ENCODE measurements around the gene CD93. TPM values are rescaled to one million over a fixed set of nuclear protein-coding genes. Genes with fewer than 3 reads are reported as not detected.

CD93 gene
- total and polyA plus RNA-seq, 2 of the 8 experiments (the other 6 are each of a cell fraction or from before 2014, with no cell fraction given) = under 0.01 to 0.07 TPM

- no peak overlapping the region for H3K56ac ChIP-seq (replicated peaks; ENCODE audit: insufficient read length, low read depth, low read length)
- peaks cover 0 to 5% of the 10 kb centered on the region in 2 experiments; a peak in 1 of 4 replicates for H3K9me3 ChIP-seq (ENCODE audit: insufficient read depth in 2 of 2, low read depth in 1 of 2, low read length in 1 of 2)
- H3K36me3 ChIP-seq (ENCODE audit: control insufficient read depth in 2 of 4, insufficient read depth in 4 of 4, low read length in 3 of 4) = no peaks in the 10 kb centered on the region
- H3K4me1 ChIP-seq (replicated peaks in 1 of 4; ENCODE audit: control insufficient read depth in 3 of 4, insufficient read depth in 4 of 4, low read length in 3 of 4) = peaks cover 0 to 9% (median 4%) of the 10 kb centered on the region in 4 experiments; a peak in 5 of 7 replicates
- FAIRE-seq (no peak), DNase-seq (ENCODE audit: low read depth in 1 of 2, low spot score in 2 of 2) (no peak)
- POLR2A ChIA-PET (ENCODE audit: partially characterized antibody) = interaction anchor here (1.5 to 2.4 kb wide), 2 partner anchors 10 to 12 kb away, joined by 3 to 13 read pairs; no protein-coding TSS in a partner anchor
- WGBS, 2 experiments (ENCODE audit: extremely low coverage in 1 of 2, insufficient coverage in 1 of 2, insufficient read length in 1 of 2, insufficient replicate concordance in 2 of 2, low coverage in 1 of 2, low lambda C conversion rate in 2 of 2, missing lambda C conversion rate in 1 of 2) = 89% methylated on average over 4 of the region's 4 CpGs; no CpG with 5 or more reads in 1 of the 2 experiments
- H3K14ac ChIP-seq (ENCODE audit: insufficient read length) = no peak overlapping the region
- no peak overlapping the region for H3K18ac ChIP-seq (ENCODE audit: extremely low read depth, low read length)
- H2AK5ac ChIP-seq (ENCODE audit: low read depth, low read length) = no peak overlapping the region
- H2BK20ac ChIP-seq (ENCODE audit: low read length) = no peak overlapping the region
- no peak overlapping the region for H2AFZ ChIP-seq (ENCODE audit: low read length)
- H4K5ac ChIP-seq (ENCODE audit: insufficient read length, low read depth, low read length) = no peak overlapping the region
- H3K79me1 ChIP-seq (ENCODE audit: low read depth, low read length) = no peaks in the 10 kb centered on the region
- H3K27me3 ChIP-seq (replicated peaks in 1 of 4; ENCODE audit: control insufficient read depth in 3 of 4, extremely low read depth in 1 of 4, insufficient read depth in 3 of 4, low read length in 3 of 4) = no peaks in the 10 kb centered on the region
- peak overlapping the region; percentile 54; the same call in 1 of the 2 replicates for H2BK5ac ChIP-seq (ENCODE audit: low read depth, low read length)
- peak overlapping the region; percentile 17 for H4K91ac ChIP-seq (replicated peaks; ENCODE audit: insufficient read length, low read length)
- no peak overlapping the region for H3K9ac ChIP-seq (replicated peaks in 1 of 4; ENCODE audit: extremely low read depth in 1 of 4, low read depth in 3 of 4, low read length in 3 of 4)
- H3K4ac ChIP-seq (replicated peaks; ENCODE audit: insufficient read length, low read depth, low read length) = no peak overlapping the region
- no peak overlapping the region for H3K4me2 ChIP-seq (ENCODE audit: insufficient read depth in 1 of 2, low read depth in 2 of 2, low read length in 2 of 2)
- H3K79me2 ChIP-seq (ENCODE audit: control insufficient read depth in 1 of 2, insufficient read depth in 2 of 2, low read length in 2 of 2) = no peaks in the 10 kb centered on the region
- H4K8ac ChIP-seq (ENCODE audit: extremely low read depth, insufficient read depth, low read length) = no peak overlapping the region
- no peak overlapping the region for H3K23ac ChIP-seq (ENCODE audit: insufficient read length)
- H3K27ac ChIP-seq (ENCODE audit: low read depth, low read length) = no peak overlapping the region
- no peak overlapping the region for H2BK120ac ChIP-seq (replicated peaks; ENCODE audit: low read depth, low read length)
- no peaks in the 10 kb centered on the region for H4K20me1 ChIP-seq (replicated peaks in 1 of 2; ENCODE audit: control insufficient read depth in 1 of 2, insufficient read depth in 2 of 2, low read length in 2 of 2)
- 0 out of 2 replicates have a peak overlapping the region, but pooled peaks have one; percentile 91 for H2BK12ac ChIP-seq (ENCODE audit: low read depth, low read length)
- H3K23me2 ChIP-seq (ENCODE audit: low read depth, low read length) = no peaks in the 10 kb centered on the region
- no peak overlapping the region for H2BK15ac ChIP-seq (ENCODE audit: low read length)
- no peak overlapping the region for H3K4me3 ChIP-seq (ENCODE audit: extremely low read depth in 1 of 4, insufficient read depth in 2 of 4, low read depth in 3 of 4, low read length in 4 of 4)
- CTCF ChIA-PET (ENCODE audit: partially characterized antibody) = interaction anchor here (0.8 to 11.7 kb wide), 12 partner anchors 11 to 474 kb away, joined by 3 to 90 read pairs (median 6); partner anchors contain the start of gene THBD
- TF ChIP-seq CHD2 (IDR thresholded peaks at IDR 0.05; ENCODE audit: low read length) = no peak
- no peak for TF ChIP-seq EGR1 (IDR thresholded peaks at IDR 0.05; ENCODE audit: borderline replicate concordance, low read depth, low read length)
- no peak for TF ChIP-seq JUN (IDR thresholded peaks at IDR 0.05; ENCODE audit: low read depth, low read length)
- no peak for TF ChIP-seq TAF1 (IDR thresholded peaks at IDR 0.05; ENCODE audit: low read depth, low read length)
- no peak for TF ChIP-seq HDAC6 (IDR thresholded peaks at IDR 0.05; ENCODE audit: low read depth, low read length)
- TF ChIP-seq POU5F1 (IDR thresholded peaks at IDR 0.05; ENCODE audit: low read depth, low read length) = no peak
- TF ChIP-seq SIX5 (IDR thresholded peaks at IDR 0.05; ENCODE audit: low read depth, low read length) = no peak
- TF ChIP-seq E2F6 (IDR thresholded peaks at IDR 0.05) = no peak
- TF ChIP-seq EZH2 (IDR thresholded peaks at IDR 0.05; ENCODE audit: low read depth, low read length, severe bottlenecking) = no peak
- no peak for TF ChIP-seq BACH1 (IDR thresholded peaks at IDR 0.05; ENCODE audit: low read length)
- TF ChIP-seq PHF8 (conservative IDR thresholded peaks at IDR 0.05; ENCODE audit: low read depth, low read length) = no peak
- TF ChIP-seq, protein P1, sequence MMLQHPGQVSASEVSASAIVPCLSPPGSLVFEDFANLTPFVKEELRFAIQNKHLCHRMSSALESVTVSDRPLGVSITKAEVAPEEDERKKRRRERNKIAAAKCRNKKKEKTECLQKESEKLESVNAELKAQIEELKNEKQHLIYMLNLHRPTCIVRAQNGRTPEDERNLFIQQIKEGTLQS (IDR thresholded peaks at IDR 0.05; ENCODE audit: insufficient read depth, low read depth, low read length) = no peak
These were observed 25.5 kb downstream of the CD93 start for GRCh38 chr20:23060629-23061028.

Measured in H1 (cell line).